K562 (cell line): ENCODE results near the gene FIZ1. TPM values are rescaled to one million over a fixed set of nuclear protein-coding genes. Genes with fewer than 3 reads are reported as not detected.

ENCODE experiments used
- ARID1B ChIP-seq: fragments of 450-650 bp; IDR thresholded peaks from 2 replicates; pipeline ENCODE4 v1.6.1; 2016; ENCODE audit warnings: antibody characterized with exemption, mild to moderate bottlenecking, inconsistent platforms
- BCOR ChIP-seq: fragments of 450-650 bp; IDR thresholded peaks from 2 replicates; pipeline ENCODE4 v1.6.1; 2016
- C11orf30 ChIP-seq: fragments of 450-650 bp; IDR thresholded peaks from 2 replicates; pipeline ENCODE4 v1.6.1; 2016; ENCODE audit warnings: low read depth, mild to moderate bottlenecking
- CAMTA2 ChIP-seq: fragments of 250-450 bp; sonication (Bioruptor Pico); conservative IDR thresholded peaks from 2 replicates; pipeline ENCODE4 v1.5.1; 2022
- DACH1 ChIP-seq: fragments of 450-650 bp; IDR thresholded peaks from 2 replicates; pipeline ENCODE4 v1.6.1; 2018; ENCODE audit not compliant: partially characterized antibody
- EP300 ChIP-seq: IDR thresholded peaks from 2 replicates; pipeline ENCODE4 v1.6.1; 2012; ENCODE audit warnings: low read length, improper control_type of control experiment
- ERF ChIP-seq: fragments of 450-650 bp; formaldehyde crosslinking; IDR thresholded peaks from 2 replicates; pipeline ENCODE4 v1.4.0; 2020; ENCODE audit warnings: mild to moderate bottlenecking, mixed read lengths
- HMG20A ChIP-seq: fragments of 450-650 bp; formaldehyde crosslinking; conservative IDR thresholded peaks from 2 replicates; pipeline ENCODE4 v1.4.0; 2020; ENCODE audit warnings: mild to moderate bottlenecking, mixed read lengths
- KAT2B ChIP-seq: IDR thresholded peaks from one replicate; pipeline ENCODE4 v1.6.1; 2012; ENCODE audit warnings: low read depth, mild to moderate bottlenecking, control low read depth, inconsistent platforms, low read length, moderate library complexity
- MAFK ChIP-seq: IDR thresholded peaks from 2 replicates; pipeline ENCODE4 v1.6.1; 2011; ENCODE audit warnings: low read length, improper control_type of control experiment
- MTA2 ChIP-seq: fragments of 450-650 bp; IDR thresholded peaks from 2 replicates; pipeline ENCODE4 v1.6.1; 2016; ENCODE audit warnings: low read depth
- NFXL1 ChIP-seq: fragments of 450-650 bp; formaldehyde crosslinking; IDR thresholded peaks from 2 replicates; pipeline ENCODE4 v1.4.0; 2021; ENCODE audit warnings: mild to moderate bottlenecking
- RHOXF2B ChIP-seq: fragments of 250-450 bp; sonication (Bioruptor Pico); conservative IDR thresholded peaks from 2 replicates; pipeline ENCODE4 v1.5.1; 2021
- STAT5A ChIP-seq: IDR thresholded peaks from 2 replicates; pipeline ENCODE4 v1.6.1; 2012; ENCODE audit warnings: low read length, inconsistent platforms, borderline replicate concordance
- ZNF408 ChIP-seq: fragments of 250-450 bp; sonication (Bioruptor Pico); IDR thresholded peaks from 2 replicates; pipeline ENCODE4 v1.4.0; 2020; ENCODE audit warnings: low read depth, mild to moderate bottlenecking, moderate library complexity
- ZNF584 ChIP-seq: fragments of 200-800 bp; sonication (Bioruptor generic); IDR thresholded peaks from 2 replicates; pipeline ENCODE4 v1.6.1; 2016; ENCODE audit warnings: low read depth, mild to moderate bottlenecking, missing genetic modification characterization, missing compliant biosample characterization
- polyA plus RNA-seq, 8 experiments: library from polyadenylated mRNA; depleted of rRNA in 4 of 8; stranded (reverse) in 5 of 8; unstranded in 3 of 8; fragments of >200 nt; fragmentation: Nextera tagmentation in 2 of 8; fragmentation: Illumina TruSeq in 1 of 8; extraction: Ambion mirVana in 2 of 8; extraction: Trizol in 1 of 8; gene quantifications; 2 replicates each; pipeline versions ENCODE4 v1.2.1 to v1.2.3, GENCODE V29; 2011 to 2014; ENCODE audit warnings: inconsistent platforms in 1 of 8, missing spikeins in 1 of 8
- total RNA-seq, 7 experiments: library from RNA; depleted of rRNA in 6 of 7; stranded (reverse); fragments of >200 nt in 6 of 7; fragmentation: Illumina TruSeq in 2 of 7; extraction: Trizol in 2 of 7; gene quantifications; 2 replicates each; pipeline versions ENCODE4 v1.2.1 to v1.2.3, GENCODE V29; 2011 to 2021; ENCODE audit warnings: low replicate concordance in 1 of 7
- TF ChIP-seq, protein P1 (sequence below): sonication (generic); formaldehyde crosslinking; IDR thresholded peaks from 2 replicates; pipeline ENCODE4 v1.8.0; 2022; ENCODE audit warnings: mild to moderate bottlenecking, missing genetic modification reagents
- TF ChIP-seq, protein P2 (sequence below): sonication (generic); formaldehyde crosslinking; IDR thresholded peaks from 2 replicates; pipeline ENCODE4 v1.8.0; 2022; ENCODE audit warnings: missing genetic modification reagents, mild to moderate bottlenecking, borderline replicate concordance
- TF ChIP-seq, protein P3 (sequence below): fragments of 250-450 bp; sonication (Bioruptor Pico); IDR thresholded peaks from 2 replicates; pipeline ENCODE4 v1.8.0; 2022; ENCODE audit warnings: moderate library complexity, mild to moderate bottlenecking, inconsistent platforms
- TF ChIP-seq, protein P4 (sequence below): sonication (generic); formaldehyde crosslinking; IDR thresholded peaks from 2 replicates; pipeline ENCODE4 v1.8.0; 2022; ENCODE audit warnings: mild to moderate bottlenecking, missing genetic modification reagents
- TF ChIP-seq, protein P5 (sequence below): fragments of 450-650 bp; IDR thresholded peaks from 2 replicates; pipeline ENCODE4 v1.6.1; 2017; ENCODE audit warnings: antibody characterized with exemption, mild to moderate bottlenecking

Gene FIZ1
- total and polyA plus RNA-seq, 9 of the 15 experiments (the other 6 are each of a cell fraction or from before 2014, with no cell fraction given) = 0.79 to 17.5 (median 5.5) TPM

DNA sequence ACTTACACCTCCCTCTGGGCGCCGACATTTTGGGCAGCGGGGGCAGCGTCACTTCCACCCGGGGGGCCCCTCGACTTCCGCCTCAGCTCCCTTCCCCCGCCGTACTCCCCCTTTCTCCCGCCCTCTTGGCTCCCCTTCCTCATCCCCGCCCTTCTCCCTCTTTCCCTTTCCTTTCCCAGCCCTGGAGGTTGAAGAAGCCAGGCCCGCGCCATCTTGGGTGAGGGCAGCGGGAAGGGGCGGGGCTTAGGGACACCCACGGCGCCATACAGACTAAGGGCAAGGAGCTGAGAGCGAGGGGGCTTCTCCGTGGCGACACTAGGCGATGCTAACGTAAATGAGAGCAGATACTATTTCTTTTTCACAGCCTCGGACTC lies at the start of gene FIZ1 (continued):
- TF ChIP-seq, protein P1, sequence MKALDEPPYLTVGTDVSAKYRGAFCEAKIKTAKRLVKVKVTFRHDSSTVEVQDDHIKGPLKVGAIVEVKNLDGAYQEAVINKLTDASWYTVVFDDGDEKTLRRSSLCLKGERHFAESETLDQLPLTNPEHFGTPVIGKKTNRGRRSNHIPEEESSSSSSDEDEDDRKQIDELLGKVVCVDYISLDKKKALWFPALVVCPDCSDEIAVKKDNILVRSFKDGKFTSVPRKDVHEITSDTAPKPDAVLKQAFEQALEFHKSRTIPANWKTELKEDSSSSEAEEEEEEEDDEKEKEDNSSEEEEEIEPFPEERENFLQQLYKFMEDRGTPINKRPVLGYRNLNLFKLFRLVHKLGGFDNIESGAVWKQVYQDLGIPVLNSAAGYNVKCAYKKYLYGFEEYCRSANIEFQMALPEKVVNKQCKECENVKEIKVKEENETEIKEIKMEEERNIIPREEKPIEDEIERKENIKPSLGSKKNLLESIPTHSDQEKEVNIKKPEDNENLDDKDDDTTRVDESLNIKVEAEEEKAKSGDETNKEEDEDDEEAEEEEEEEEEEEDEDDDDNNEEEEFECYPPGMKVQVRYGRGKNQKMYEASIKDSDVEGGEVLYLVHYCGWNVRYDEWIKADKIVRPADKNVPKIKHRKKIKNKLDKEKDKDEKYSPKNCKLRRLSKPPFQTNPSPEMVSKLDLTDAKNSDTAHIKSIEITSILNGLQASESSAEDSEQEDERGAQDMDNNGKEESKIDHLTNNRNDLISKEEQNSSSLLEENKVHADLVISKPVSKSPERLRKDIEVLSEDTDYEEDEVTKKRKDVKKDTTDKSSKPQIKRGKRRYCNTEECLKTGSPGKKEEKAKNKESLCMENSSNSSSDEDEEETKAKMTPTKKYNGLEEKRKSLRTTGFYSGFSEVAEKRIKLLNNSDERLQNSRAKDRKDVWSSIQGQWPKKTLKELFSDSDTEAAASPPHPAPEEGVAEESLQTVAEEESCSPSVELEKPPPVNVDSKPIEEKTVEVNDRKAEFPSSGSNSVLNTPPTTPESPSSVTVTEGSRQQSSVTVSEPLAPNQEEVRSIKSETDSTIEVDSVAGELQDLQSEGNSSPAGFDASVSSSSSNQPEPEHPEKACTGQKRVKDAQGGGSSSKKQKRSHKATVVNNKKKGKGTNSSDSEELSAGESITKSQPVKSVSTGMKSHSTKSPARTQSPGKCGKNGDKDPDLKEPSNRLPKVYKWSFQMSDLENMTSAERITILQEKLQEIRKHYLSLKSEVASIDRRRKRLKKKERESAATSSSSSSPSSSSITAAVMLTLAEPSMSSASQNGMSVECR = peak; percentile 79
- TF ChIP-seq BCOR (no peak), RHOXF2B (CRISPR knock-in tag) (no peak), MAFK (no peak), HMG20A (no peak), C11orf30 (peak; percentile 92), CAMTA2 (CRISPR knock-in tag) (no peak), NFXL1 (CRISPR knock-in tag) (no peak), STAT5A (no peak), ARID1B (no peak), ZNF584 (CRISPR knock-in tag) (no peak), KAT2B (no peak), DACH1 (no peak), ZNF408 (CRISPR knock-in tag) (no peak), EP300 (peak; percentile 21; the same call in 1 of the 2 replicates), ERF (no peak), MTA2 (no peak)
- TF ChIP-seq, protein P2, sequence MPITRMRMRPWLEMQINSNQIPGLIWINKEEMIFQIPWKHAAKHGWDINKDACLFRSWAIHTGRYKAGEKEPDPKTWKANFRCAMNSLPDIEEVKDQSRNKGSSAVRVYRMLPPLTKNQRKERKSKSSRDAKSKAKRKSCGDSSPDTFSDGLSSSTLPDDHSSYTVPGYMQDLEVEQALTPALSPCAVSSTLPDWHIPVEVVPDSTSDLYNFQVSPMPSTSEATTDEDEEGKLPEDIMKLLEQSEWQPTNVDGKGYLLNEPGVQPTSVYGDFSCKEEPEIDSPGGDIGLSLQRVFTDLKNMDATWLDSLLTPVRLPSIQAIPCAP = no peak
- TF ChIP-seq, protein P3, sequence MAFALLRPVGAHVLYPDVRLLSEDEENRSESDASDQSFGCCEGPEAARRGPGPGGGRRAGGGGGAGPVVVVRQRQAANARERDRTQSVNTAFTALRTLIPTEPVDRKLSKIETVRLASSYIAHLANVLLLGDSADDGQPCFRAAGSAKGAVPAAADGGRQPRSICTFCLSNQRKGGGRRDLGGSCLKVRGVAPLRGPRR (CRISPR knock-in tag) = no peak
- TF ChIP-seq, protein P4, sequence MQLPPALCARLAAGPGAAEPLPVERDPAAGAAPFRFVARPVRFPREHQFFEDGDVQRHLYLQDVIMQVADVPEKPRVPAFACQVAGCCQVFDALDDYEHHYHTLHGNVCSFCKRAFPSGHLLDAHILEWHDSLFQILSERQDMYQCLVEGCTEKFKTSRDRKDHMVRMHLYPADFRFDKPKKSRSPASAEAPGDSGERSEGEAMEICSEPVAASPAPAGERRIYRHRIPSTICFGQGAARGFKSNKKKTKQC (CRISPR knock-in tag) = no peak
- TF ChIP-seq, protein P5, sequence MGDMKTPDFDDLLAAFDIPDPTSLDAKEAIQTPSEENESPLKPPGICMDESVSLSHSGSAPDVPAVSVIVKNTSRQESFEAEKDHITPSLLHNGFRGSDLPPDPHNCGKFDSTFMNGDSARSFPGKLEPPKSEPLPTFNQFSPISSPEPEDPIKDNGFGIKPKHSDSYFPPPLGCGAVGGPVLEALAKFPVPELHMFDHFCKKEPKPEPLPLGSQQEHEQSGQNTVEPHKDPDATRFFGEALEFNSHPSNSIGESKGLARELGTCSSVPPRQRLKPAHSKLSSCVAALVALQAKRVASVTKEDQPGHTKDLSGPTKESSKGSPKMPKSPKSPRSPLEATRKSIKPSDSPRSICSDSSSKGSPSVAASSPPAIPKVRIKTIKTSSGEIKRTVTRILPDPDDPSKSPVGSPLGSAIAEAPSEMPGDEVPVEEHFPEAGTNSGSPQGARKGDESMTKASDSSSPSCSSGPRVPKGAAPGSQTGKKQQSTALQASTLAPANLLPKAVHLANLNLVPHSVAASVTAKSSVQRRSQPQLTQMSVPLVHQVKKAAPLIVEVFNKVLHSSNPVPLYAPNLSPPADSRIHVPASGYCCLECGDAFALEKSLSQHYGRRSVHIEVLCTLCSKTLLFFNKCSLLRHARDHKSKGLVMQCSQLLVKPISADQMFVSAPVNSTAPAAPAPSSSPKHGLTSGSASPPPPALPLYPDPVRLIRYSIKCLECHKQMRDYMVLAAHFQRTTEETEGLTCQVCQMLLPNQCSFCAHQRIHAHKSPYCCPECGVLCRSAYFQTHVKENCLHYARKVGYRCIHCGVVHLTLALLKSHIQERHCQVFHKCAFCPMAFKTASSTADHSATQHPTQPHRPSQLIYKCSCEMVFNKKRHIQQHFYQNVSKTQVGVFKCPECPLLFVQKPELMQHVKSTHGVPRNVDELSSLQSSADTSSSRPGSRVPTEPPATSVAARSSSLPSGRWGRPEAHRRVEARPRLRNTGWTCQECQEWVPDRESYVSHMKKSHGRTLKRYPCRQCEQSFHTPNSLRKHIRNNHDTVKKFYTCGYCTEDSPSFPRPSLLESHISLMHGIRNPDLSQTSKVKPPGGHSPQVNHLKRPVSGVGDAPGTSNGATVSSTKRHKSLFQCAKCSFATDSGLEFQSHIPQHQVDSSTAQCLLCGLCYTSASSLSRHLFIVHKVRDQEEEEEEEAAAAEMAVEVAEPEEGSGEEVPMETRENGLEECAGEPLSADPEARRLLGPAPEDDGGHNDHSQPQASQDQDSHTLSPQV = no peak
